ENCODE data around the gene RABL6.
"Not testable (repeated sequence)": the region's sequence is repeated elsewhere in the genome, so short reads cannot be mapped to it uniquely, and the experiment has no call there.

Gene RABL6

GRCh38 chr9:136795000-136795348 is 12.8 kb upstream of the RABL6 start:
- DNase-seq: no peak

- no peak for DNase-seq
Measured at GRCh38 chr9:136796238-136796774, 11.4 kb upstream of the RABL6 start, which contains the start of gene CCDC183. TSS of gene CCDC183 (plus strand) at chr9:136796338. CDS start at chr9:136796398, 60 bp downstream.

GRCh38 chr9:136796775-136797347 is 10.9 kb upstream of the RABL6 start:
- not testable (repeated sequence) for DNase-seq

GRCh38 chr9:136798708-136799078 is 9.1 kb upstream of the RABL6 start:
- no peak for DNase-seq

DNA sequence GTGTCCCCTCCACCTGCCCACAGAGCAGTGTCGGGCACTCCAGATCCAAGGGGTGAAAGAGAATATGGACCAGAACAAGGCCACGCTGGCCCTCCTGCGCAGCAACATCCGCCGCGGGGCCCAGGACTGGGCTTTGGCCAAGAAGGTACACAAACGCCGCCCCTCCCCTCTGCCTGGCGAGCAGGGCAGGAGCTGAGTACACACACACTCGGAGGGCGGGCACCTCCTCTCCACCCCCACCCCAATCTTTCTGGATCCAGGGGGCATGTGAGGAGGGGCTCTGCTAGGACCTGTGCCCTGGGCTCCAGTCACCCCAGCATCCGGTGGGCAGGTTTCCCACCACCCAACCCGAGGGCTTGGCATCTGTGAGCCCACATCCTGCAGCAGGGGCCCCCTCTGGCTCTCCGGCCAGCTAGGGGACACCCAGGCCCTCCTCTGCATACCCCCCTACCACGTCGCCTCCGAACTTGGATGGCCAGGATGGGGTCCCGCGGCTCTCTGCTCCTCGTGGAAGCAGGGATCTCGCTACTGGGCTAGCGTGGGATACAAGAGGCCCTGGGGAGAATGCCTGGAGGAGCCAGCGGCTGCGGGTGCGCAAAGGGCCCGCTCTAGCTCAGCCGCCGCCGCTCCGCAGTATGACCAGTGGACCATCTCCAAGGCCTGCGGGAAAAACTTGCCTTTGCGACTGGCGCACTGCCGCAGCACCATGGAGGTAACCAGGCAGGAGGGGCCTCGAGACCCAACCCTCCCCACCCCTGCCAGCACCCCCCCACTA is 8.5 kb upstream of the RABL6 start:
- DNase-seq: no peak

- DNase-seq: peak; percentile 88 to 90
Measured at GRCh38 chr9:136799854-136800657, 7.7 kb upstream of the RABL6 start.

DNA sequence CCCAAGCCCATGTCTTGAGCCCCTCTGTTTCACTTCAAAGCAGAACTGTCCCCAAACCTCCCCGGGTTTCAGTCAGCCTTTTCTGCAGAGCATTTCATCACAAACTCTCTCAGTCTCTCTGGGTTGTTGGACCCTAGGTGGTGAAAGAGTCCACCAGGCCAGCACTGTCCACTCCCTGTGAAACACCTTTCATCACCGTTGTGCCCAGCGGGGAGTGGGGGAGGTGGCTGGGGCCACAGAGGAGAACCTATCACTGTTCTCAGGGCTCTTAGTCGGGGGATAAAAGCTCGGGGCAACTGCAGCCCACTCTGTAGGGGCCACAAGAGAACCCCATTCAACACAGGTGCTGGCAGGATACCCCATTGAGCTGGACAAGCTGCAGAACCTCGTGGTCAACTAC is 5.4 kb upstream of the RABL6 start:
- DNase-seq: no peak

GRCh38 chr9:136803009-136803550 is 4.7 kb upstream of the RABL6 start:
- DNase-seq: not testable (repeated sequence)

- DNase-seq: no peak
Measured at GRCh38 chr9:136803551-136804508, 3.9 kb upstream of the RABL6 start.

GRCh38 chr9:136804509-136805206 is 3.1 kb upstream of the RABL6 start:
- no peak for DNase-seq

DNA sequence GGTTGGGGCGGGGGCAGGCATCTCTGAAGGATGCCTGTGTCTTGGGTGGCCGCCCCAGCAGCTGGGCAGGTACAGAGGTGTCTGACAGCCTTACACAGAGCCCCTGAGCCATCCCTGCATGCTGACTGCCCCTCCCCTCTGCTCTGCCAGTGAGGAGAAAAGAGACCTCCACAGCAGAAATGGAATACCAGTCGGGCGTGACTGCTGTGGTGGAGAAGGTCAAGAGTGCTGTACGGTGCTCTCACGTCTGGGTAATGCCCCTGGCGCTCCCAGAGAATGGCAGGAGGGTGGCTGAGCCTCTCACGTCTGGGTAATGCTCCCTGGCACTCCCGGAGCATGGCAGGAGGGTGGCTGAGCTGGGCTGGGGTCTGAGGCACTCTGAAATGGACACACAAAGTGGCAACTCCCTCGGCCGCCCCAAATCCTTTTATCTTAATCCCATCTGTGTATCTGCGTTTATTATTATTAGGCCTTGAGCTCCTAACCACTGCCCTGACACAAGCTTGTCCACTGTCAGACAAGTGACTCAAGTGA is 2.5 kb upstream of the RABL6 start:
- no peak for DNase-seq

GRCh38 chr9:136806067-136806466 is 1.7 kb upstream of the RABL6 start:
- DNase-seq: no peak

- DNase-seq: no peak
Measured at GRCh38 chr9:136806631-136807201, 1.0 kb upstream of the RABL6 start.

- peak; percentile 51 to 52 for DNase-seq
Measured at GRCh38 chr9:136808075-136808805, 492 bp downstream of the RABL6 start.

GRCh38 chr9:136808806-136809158 is 1.0 kb downstream of the RABL6 start:
- no peak for DNase-seq

GRCh38 chr9:136814725-136815421 is 7.1 kb downstream of the RABL6 start:
- DNase-seq: no peak

- DNase-seq: no peak
Measured at GRCh38 chr9:136815422-136815782, 7.7 kb downstream of the RABL6 start.

DNA sequence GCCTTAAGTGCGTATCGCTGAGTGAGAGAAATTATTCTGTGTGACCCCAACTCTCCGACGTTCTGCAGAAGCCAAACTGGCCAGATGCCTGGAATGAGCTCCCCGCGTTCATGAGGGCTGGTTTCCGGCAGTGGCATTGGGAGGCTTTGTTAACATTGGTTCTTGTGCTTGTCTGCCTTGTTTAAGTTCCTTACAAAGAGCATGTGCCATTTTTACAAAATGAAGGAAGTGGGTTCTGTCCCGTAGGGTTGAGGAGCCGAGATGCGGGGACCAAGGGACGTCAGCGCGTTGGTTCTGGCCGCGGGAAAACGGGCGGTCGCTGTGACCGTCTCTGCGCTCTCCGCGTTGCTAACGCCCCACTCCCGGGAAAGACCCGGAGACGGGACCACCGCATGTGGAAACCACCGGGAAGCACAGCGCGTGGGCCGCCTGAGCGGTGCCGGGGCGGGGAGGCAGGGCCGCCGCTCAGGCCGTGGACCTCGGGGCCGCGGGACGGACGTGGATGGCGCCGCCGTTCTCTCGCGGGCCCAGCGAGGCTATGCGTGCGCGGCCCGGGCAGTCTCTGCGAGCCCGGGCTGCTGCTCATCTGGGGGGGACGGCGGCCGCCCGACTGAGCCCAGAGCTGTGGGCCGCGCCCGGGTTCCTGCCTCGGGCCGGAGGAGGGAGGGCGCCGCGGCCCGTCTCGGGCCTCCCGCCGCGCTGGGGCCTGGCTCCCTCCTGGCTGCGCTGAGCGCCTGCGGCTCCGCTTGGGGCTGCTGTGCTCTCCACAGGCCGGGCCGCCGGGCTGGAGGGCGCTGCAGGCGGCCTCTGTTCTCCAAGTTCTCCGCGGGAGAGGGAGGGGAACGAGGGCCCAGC is 13.4 kb downstream of the RABL6 start:
- DNase-seq: no peak

Measured in CD4-positive, alpha-beta T cell treated with Interleukin-1 beta for 1 hour (primary cell).